NCI-H2196 treated with DMSO at 0.1 percent for 48 hours (cell line): ENCODE data around the gene GUF1.
A peak's percentile ranks its signal among the peaks of the same experiment; 100 is the strongest.

Source experiments
- DNase-seq: peaks from one replicate; lab custom pipeline; 2025; ENCODE audit not compliant: unreplicated experiment; lab: John Stamatoyannopoulos, UW

The GUF1 gene

GRCh38 chr4:44678094-44679041 lies at the start of gene GUF1:
TSS of gene GUF1 (plus strand) at chr4:44678420. CDS start at chr4:44678623, 203 bp downstream.
- DNase-seq = peak; percentile 79

GRCh38 chr4:44629280-44629866 lies 48.8 kb upstream of the GUF1 start:
- peak; percentile 21 for DNase-seq

- no peak for DNase-seq
Measured at GRCh38 chr4:44632089-44632488, 46.1 kb upstream of the GUF1 start.

GRCh38 chr4:44632733-44633132 lies 45.5 kb upstream of the GUF1 start:
- no peak for DNase-seq

- no peak for DNase-seq
Measured at GRCh38 chr4:44638091-44638490, 40.1 kb upstream of the GUF1 start.

- no peak for DNase-seq
Measured at GRCh38 chr4:44646151-44646550, 32.1 kb upstream of the GUF1 start.

GRCh38 chr4:44651425-44651824 lies 26.8 kb upstream of the GUF1 start, which contains the start of gene YIPF7:
TSS of gene YIPF7 (minus strand) at chr4:44651625. CDS start at chr4:44650100, 1,525 bp downstream.
- DNase-seq = no peak

- no peak for DNase-seq
Measured at GRCh38 chr4:44652002-44652401, 26.2 kb upstream of the GUF1 start.

- no peak for DNase-seq
Measured at GRCh38 chr4:44660396-44660795, 17.8 kb upstream of the GUF1 start.

- no peak for DNase-seq
Measured at GRCh38 chr4:44661940-44662622, 16.1 kb upstream of the GUF1 start.

- no peak for DNase-seq
Measured at GRCh38 chr4:44662623-44663005, 15.6 kb upstream of the GUF1 start.

- DNase-seq = no peak
Measured at GRCh38 chr4:44663539-44664263, 14.5 kb upstream of the GUF1 start.

- DNase-seq = no peak
Measured at GRCh38 chr4:44668526-44668925, 9.7 kb upstream of the GUF1 start.

- no peak for DNase-seq
Measured at GRCh38 chr4:44670506-44671199, 7.6 kb upstream of the GUF1 start.

- no peak for DNase-seq
Measured at GRCh38 chr4:44671636-44672035, 6.6 kb upstream of the GUF1 start.

GRCh38 chr4:44674471-44674870 lies 3.7 kb upstream of the GUF1 start:
- DNase-seq = no peak

GRCh38 chr4:44675366-44675765 lies 2.9 kb upstream of the GUF1 start:
- no peak for DNase-seq

- no peak for DNase-seq
Measured at GRCh38 chr4:44679060-44679459, 840 bp downstream of the GUF1 start.

GRCh38 chr4:44684648-44685047 lies 6.4 kb downstream of the GUF1 start:
- no peak for DNase-seq

GRCh38 chr4:44700427-44700826 lies 22.2 kb downstream of the GUF1 start:
- DNase-seq = no peak
